Stimulated activated CD4-positive, alpha-beta T cell treated with anti-CD3 and anti-CD28 coated beads, Interleukin-15, amount 100 ng/mL, for 1 hour (primary cell): ENCODE results near the gene MIB2.
"Not testable (repeated sequence)": the region's sequence is repeated elsewhere in the genome, so short reads cannot be mapped to it uniquely, and the experiment has no call there.

Experiments used
- DNase-seq, 2 donors: peaks; one replicate each; pipeline ENCODE4 v3.0.0-alpha.2; 2020; ENCODE audit warnings: low read depth in 1 of 2, low spot score in 1 of 2

MIB2 gene

GRCh38 chr1:1615256-1616044, at the start of gene MIB2:
Gene MIB2, plus strand, starts transcription at chr1:1615500. Its CDS starts 7,953 bp downstream, at chr1:1623453.
- peak; percentile 98 for DNase-seq

GRCh38 chr1:1567152-1567875, 48.0 kb upstream of the MIB2 start:
- no peak for DNase-seq

- DNase-seq = no peak
Observed at GRCh38 chr1:1567891-1568291, 47.4 kb upstream of the MIB2 start.

DNA sequence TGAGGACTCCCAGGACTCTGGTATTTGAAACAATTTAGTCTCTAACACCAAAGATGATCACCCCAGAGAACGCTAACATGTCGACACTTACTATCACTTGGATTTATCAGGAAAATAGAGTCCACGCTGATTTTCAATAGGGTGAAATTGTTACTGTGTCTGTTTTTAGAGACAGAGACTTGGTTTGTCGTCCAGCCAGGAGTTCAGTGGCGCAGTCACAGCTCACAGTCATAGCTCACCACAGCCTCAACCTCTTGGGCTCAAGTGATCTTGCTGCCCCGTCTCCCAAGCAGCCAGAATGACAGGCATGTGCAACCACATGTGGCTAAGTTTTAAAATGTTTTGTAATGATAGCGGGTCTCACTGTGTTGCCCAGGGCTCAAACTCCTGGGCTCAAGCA, 46.0 kb upstream of the MIB2 start:
- no peak for DNase-seq

DNA sequence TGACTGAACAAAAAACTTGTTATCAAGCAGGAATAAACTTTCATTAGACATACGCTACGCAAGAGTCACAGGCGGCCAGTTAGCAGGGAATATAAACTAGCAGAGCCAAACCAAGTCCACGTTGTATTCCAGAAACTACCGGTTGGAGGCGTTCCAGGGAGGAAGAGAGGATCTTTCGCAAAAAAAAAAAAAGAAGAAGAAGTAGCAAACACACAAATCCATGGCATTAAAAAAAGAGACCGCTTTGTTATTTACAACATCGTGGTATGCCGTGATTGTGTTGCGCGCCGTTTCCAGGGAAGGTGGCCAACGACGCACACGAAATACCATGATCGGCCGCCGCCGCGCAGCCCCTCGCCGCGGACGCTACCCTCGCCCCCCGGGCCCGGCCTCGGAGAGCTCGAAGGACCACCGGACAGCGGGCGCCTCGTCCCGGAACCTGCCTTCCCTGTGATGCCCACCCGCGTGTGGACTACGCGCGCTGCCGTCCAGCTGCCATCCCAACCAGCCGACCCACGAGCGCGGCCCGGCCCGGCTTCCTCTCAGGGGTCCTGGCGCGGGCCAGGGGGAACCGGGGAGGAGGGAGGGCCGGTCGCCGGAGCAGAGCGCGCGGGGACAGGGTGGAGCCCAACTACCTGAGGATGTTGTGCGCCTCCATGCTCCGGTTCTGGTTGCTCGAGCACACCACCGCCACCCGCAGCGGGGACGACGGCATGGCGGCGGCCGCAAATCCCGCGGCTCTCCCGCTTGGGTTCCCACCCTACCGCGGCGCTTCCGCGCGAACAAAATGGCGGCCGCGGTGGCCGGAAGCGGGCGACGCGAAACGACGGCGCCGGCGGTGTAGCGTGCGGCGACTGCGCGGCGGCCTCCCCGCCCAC, 41.2 kb upstream of the MIB2 start:
- peak in 1 of 2 donors; percentile 57 for DNase-seq

DNA sequence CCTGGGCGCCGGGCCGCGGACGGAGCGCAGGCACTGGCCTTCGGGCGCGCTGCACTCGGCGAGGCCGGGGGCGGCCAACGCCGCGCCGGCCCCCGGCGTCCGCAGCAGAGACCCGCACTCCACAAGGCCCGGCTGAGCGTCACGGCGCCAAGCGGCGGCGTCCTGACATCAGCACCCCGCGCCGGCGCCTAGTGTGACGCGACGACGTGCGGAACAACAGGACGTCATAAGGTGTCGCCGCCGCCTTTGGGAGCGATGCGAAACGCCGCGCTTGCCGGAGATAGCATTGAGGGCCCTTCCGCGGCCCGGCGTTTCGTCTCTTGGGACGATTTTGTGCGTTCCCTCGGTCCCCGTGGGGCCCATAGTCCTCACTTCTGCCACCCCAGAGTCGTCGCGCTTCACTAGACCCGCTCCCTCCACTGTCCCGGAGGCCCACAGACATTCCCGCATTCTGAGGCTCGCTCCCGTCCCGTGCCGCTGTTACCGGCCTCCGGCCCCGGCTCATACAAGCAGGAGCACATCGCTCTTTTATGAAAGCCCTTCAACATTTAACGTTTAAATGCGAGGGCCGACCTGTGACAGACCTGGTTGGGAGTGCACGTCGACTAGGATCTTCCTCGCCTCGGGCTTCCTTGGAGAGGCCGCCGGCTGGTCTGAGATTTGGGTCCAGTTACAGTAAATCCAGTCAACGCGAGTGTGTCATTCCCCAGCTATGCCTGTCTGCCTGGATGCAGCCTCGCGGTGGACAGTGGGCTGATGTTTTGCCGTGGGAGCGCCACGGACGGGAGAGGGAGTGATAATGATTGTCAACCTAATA, 40.4 kb upstream of the MIB2 start, which contains the start of gene SSU72:
TSS of gene SSU72 (minus strand) at position 143 of the 817 bp plus-strand sequence. CDS start 306 bp downstream, outside the sequence.
- DNase-seq = peak; percentile 80 to 88

GRCh38 chr1:1577367-1578011, 37.8 kb upstream of the MIB2 start:
- no peak for DNase-seq

DNA sequence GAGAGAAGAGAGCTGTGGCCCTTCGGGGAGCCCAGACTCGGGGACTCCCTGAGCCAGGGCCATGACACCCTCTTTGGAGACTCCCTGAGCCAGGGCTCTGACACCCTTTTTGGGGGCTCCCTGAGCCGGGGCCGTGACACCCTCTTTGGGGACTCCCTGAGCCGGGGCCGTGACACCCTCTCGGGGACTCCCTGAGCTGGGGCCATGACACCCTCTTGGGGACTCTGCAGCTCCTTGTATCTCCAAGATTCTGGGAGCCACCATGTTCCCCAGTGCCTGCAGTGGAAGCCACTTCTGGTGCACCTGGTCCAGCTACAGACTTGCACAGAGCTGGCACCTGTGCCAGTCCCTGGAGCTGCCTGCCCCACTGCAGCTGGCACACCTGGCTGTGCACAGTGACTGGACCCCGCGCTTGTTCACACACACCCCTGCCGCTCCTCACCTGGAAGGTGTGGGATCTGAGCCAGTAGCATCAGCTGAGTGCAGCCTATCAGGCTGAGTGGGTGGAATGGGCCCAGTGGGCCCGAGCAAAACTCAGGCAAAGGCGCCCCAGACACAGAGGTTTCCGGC, 36.8 kb upstream of the MIB2 start:
- no peak for DNase-seq

GRCh38 chr1:1582585-1583346, 32.5 kb upstream of the MIB2 start:
- DNase-seq = no peak

DNA sequence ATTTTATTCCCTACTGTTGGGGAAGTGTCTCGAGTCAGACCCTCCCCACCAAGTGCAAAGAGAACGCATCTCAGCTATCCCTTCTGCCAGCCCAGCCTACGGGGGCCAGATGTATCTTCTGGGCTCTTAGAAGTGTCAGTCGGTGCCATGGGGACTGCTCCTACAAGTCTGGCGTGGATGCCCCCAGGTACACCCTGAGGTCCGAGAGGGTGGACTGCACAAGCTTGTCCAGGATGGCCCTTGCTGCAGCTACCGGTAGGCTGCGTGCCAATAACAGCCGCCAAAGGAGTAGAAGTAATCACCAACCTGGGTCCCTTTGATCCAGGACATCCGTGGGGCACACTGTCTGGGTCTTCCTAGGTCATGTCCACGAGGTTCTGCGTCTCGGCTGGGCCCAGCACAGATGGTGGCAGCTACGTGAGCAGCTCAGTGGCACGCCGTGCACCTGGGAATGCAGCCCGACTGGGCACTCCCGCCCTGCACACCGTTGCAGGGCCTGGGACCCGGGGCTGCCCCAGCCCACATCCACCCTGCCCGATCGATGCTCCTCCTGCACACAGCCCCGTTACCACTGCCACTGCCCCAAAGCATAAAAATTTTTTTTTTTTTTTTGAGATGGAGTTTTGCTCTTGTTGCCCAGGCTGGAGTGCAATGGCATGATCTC, 31.8 kb upstream of the MIB2 start:
- no peak for DNase-seq

DNA sequence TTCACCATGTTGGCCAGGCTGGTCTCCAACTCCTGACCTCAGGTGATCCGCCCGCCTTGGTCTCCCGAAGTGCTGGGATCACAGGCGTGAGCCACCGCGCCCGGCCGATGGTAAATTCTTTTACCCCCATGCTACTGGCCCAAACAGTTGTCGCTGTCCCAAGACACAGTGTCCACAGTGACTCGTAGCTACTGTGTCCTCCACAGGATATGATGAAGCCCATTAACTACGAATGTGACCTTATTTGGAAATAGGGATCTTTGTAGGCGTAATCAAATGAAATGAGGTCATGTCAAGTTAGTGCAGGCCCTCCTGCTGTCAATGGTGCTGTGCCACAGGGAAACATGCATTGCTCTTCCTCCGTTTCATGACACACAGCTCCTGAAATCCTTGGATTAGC, 23.8 kb upstream of the MIB2 start:
- no peak for DNase-seq

DNA sequence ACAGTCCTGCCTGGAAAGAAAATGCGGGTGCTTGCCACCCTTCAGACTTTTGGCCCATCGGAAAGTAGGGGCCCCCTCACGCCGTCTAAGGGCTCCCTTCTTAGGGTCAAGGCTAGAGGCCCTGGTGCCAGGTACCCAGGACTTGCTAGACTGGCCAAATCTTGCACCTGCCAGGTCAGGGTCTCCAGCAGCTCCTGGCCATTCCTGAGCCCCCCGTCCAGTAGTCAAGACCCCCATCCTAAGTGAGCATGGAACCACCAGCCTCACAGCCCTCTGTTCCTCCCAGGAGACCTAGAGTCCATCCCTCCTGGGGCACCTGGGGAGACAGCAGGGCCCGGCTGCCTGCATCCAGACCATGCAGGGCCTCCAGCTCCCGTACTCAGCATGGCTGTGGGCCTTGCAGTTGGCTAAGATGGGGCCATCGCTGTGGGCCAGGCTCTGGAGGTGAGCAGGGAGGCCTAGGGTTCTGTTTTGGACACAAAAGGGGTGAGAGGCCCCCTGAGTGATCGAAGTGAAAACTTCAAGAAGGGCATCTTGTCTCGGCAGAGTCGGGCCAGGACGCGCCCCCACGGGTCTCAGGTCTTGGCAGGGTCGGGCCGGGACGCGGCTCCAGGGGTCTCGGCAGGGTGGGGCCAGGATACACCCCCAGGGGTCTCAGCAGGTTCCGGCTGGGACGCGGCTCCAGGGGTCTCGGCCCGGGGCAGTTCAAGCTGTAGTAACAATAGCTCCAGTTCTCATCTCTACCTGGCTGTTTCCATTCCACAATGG, 21.3 kb upstream of the MIB2 start:
- DNase-seq = no peak

- no peak for DNase-seq
Observed at GRCh38 chr1:1594602-1595260, 20.6 kb upstream of the MIB2 start.

DNA sequence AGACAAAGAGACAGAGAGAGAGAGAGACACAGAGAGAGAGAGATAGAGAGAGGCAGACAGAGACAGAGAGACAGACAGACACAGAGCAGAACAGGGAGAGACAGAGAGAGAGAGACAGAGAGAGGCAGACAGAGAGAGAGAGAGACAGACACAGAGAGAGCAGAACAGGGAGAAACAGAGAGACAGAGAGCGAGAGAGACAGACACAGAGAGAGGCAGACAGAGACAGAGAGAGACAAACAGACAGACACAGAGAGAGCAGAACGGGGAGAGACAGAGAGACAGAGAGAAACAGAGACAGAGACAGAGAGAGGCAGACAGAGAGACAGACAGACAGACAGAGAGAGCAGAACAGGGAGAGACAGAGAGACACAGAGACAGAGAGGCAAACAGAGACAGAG, 20.0 kb upstream of the MIB2 start:
- not testable (repeated sequence) for DNase-seq

DNA sequence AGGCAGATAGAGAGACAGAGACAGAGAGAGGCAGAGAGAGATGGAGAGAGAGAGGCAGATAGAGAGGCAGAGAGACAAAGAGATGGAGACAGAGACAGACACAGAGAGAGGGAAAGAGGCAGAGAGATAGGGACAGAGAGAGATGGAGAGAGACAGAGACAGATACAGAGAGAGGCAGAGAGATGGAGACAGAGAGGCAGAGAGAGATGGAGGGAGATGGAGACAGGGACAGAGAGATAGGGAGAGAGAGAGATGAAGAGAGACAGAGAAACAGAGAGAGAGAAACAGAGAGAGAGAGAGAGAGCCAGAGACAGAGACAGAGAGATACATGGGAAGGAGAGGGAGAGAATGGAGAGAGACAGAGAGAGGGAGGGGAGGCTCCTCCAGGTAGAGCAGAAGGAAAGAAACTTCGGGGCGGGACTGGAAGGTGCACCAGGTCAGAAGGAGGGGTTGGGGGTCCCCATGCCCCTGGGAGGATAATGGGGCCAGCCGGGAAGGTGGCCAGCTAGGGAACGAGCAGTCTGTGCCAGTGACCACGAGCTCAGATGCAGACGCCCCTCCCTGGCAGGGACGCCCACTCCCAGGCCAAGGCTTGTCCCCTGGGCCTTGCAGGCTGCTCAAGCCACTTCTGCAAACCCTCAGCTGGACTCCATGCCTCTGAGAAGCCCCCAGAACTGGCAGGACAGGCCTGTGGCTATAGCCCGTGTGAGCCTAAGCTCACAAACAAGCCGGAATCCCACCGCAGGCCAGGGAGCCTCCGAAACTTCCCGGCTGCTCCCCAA, 18.6 kb upstream of the MIB2 start:
- no peak for DNase-seq

DNA sequence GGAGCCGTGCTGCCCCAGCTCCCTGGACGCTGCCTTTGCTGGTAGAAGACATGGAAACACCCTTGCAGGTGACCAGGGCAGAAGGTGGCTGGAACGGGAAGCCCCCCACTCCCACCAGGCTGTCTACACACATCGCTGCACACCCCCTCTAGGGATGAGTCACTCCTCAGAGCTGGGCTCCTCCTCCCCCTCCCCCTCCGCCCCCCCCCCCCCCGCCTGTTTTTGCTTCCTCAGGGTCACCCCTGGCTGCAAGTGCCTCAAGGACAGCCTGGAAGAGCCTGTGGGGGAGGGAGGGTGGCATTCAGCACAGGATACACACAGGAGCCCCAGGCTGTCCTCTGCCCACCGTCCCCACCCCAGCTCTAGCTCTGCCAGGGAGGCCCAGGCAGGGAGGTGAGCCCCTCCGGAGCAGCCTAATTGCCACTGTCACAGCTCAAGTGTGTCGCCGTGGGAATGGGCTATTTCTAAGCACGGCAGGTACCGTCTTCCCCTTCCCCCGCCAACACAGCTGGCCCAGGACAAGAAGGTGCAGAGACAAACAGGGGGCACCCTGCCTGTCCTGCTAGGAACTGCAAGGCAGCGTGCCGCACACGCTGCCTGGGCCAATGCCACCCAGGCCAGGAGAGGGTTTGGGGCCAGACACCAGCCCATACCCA, 17.9 kb upstream of the MIB2 start:
- no peak for DNase-seq
